GM12878 (cell line): ENCODE results near the gene ADRA2B. TPM values are rescaled to one million over a fixed set of nuclear protein-coding genes. Genes with fewer than 3 reads are reported as not detected.

Source experiments
- ATAC-seq: fragments of 200-7000 bp; cut with Tn5 transposase; 3 replicates; pipeline ENCODE4 v1.9.1; 2020; ENCODE audit warnings: mild to moderate bottlenecking, moderate library complexity
- BruUV-seq: library from RNA; stranded (reverse); fragments of 400-500 nt; replicated peaks from 2 replicates; lab custom pipeline; 2021; lab: Mats Ljungman, UMichigan
- CTCF ChIA-PET: fragments of 300-600 bp; sonication (Branson Sonifier 250); formaldehyde crosslinking; extraction: SDS; loops from one replicate; lab custom pipeline; 2021; ENCODE audit warnings: inconsistent platforms; lab: Yijun Ruan, JAX
- POLR2A ChIA-PET: fragments of 350-600 bp; formaldehyde crosslinking; extraction: SDS; loops from one replicate; lab custom pipeline; 2021; ENCODE audit warnings: inconsistent platforms; lab: Charles Lee
- RAD21 ChIA-PET: fragments of 300-600 bp; sonication (Branson Sonifier 250); formaldehyde crosslinking; loops from one replicate; lab custom pipeline; 2023; ENCODE audit warnings: antibody characterized with exemption; ENCODE audit not compliant: unreplicated experiment; lab: Charles Lee
- SMC1A ChIA-PET: fragments of 300-600 bp; sonication (Branson Sonifier 250); formaldehyde crosslinking; loops from one replicate; lab custom pipeline; 2023; ENCODE audit not compliant: unreplicated experiment, uncharacterized antibody; lab: Charles Lee
- DNase-seq: peaks from one replicate; pipeline ENCODE4 v3.0.0-alpha.2; 2011; ENCODE audit warnings: low read depth, low spot score
- FAIRE-seq: peaks from 3 replicates; lab custom pipeline; 2011; peaks lifted over from hg19 to GRCh38; lab: Jason Lieb, UNC
- H2AFZ ChIP-seq: 2 replicates; pipeline ENCODE4 v1.6.0; 2011; ENCODE audit warnings: low read depth, low read length, control low read depth; ENCODE audit not compliant: control insufficient read depth
- H3K27ac ChIP-seq: 2 replicates; pipeline ENCODE4 v1.5.1; 2011; ENCODE audit warnings: control low read depth; ENCODE audit not compliant: control insufficient read depth, insufficient read depth
- H3K27me3 ChIP-seq, 2 experiments: replicated peaks in 1 of 2; 2 replicates each; pipeline versions ENCODE4 v1.6.0 to v1.6.1; 2011; ENCODE audit warnings: low read length in 1 of 2; ENCODE audit not compliant: control insufficient read depth in 2 of 2, insufficient read depth in 2 of 2
- H3K36me3 ChIP-seq, 2 experiments: 2 replicates each; pipeline ENCODE4 v1.5.1; 2011; ENCODE audit warnings: low read length in 1 of 2; ENCODE audit not compliant: control insufficient read depth in 2 of 2, insufficient read depth in 2 of 2
- H3K4me1 ChIP-seq: 2 replicates; pipeline ENCODE4 v1.6.1; 2011; ENCODE audit warnings: mild to moderate bottlenecking, low read length, moderate library complexity, mixed read lengths; ENCODE audit not compliant: control insufficient read depth, insufficient read depth
- H3K4me2 ChIP-seq: 2 replicates; pipeline ENCODE4 v1.6.0; 2011; ENCODE audit warnings: control low read depth; ENCODE audit not compliant: control insufficient read depth, insufficient read depth
- H3K4me3 ChIP-seq: fragments of 200-600 bp; sonication (generic); 2 replicates; pipeline ENCODE4 v1.5.1; 2016
- H3K79me2 ChIP-seq: 2 replicates; pipeline ENCODE4 v1.6.0; 2011; ENCODE audit warnings: low read length; ENCODE audit not compliant: control insufficient read depth, insufficient read depth
- H3K9ac ChIP-seq: 2 replicates; pipeline ENCODE4 v1.8.0; 2011; ENCODE audit warnings: low read length, control low read depth, mixed read lengths; ENCODE audit not compliant: control insufficient read depth, insufficient read depth
- H3K9me3 ChIP-seq: replicated peaks from 3 replicates; pipeline ENCODE4 v1.5.1; 2011; ENCODE audit warnings: mild to moderate bottlenecking, low read length; ENCODE audit not compliant: control insufficient read depth, insufficient read depth
- H4K20me1 ChIP-seq: 2 replicates; pipeline ENCODE4 v1.6.0; 2011; ENCODE audit not compliant: control insufficient read depth, insufficient read depth
- CBFB ChIP-seq: IDR thresholded peaks from 2 replicates; pipeline ENCODE4 v1.6.1; 2016; ENCODE audit warnings: antibody characterized with exemption, low read depth
- EED ChIP-seq: sonication (generic); IDR thresholded peaks from 2 replicates; pipeline ENCODE4 v1.6.1; 2016; ENCODE audit warnings: antibody characterized with exemption, low read depth
- HDAC2 ChIP-seq: fragments of 200-600 bp; sonication (generic); IDR thresholded peaks from 2 replicates; pipeline ENCODE4 v1.6.1; 2017
- MYB ChIP-seq: fragments of 150-350 bp; IDR thresholded peaks from 2 replicates; pipeline ENCODE4 v1.6.1; 2014; ENCODE audit warnings: mild to moderate bottlenecking, low read depth, low read length, borderline replicate concordance
- PAX5 ChIP-seq: IDR thresholded peaks from 2 replicates; pipeline ENCODE4 v1.6.1; 2011; ENCODE audit warnings: low read depth, low read length, borderline replicate concordance
- RELA ChIP-seq: fragments of 450-650 bp; IDR thresholded peaks from 2 replicates; pipeline ENCODE4 v1.8.0; 2014; ENCODE audit warnings: borderline replicate concordance; ENCODE audit not compliant: partially characterized antibody
- RFX5 ChIP-seq: IDR thresholded peaks from 2 replicates; pipeline ENCODE4 v1.6.1; 2011; ENCODE audit warnings: low read depth, low read length, improper control_type of control experiment
- TBL1XR1 ChIP-seq: IDR thresholded peaks from 2 replicates; pipeline ENCODE4 v1.6.1; 2012; ENCODE audit warnings: low read depth, low read length, improper control_type of control experiment
- ZNF24 ChIP-seq: fragments of 450-650 bp; IDR thresholded peaks from 2 replicates; pipeline ENCODE4 v1.6.1; 2017; ENCODE audit warnings: antibody characterized with exemption, mild to moderate bottlenecking
- ZNF384 ChIP-seq: IDR thresholded peaks from 2 replicates; pipeline ENCODE4 v1.6.1; 2012; ENCODE audit warnings: low read depth, mild to moderate bottlenecking, low read length, improper control_type of control experiment, borderline replicate concordance
- WGBS: methylation state at CpG from one replicate; pipeline ENCODE4 v1.1.6; 2016; ENCODE audit warnings: low lambda C conversion rate; ENCODE audit not compliant: insufficient replicate concordance, insufficient coverage; ENCODE audit errors: missing lambda C conversion rate; 5-methylcytosine and 5-hydroxymethylcytosine counted together
- in situ Hi-C: fragments of 300-500 bp; cut with MboI; formaldehyde crosslinking; loops from 9 replicates; pipeline ENCODE4 v1.14.3; 2018; ENCODE audit warnings: mixed read lengths
- intact Hi-C: fragments of 100-400 bp; cut with micrococcal nuclease; formaldehyde crosslinking; loops from one replicate; pipeline ENCODE4 v1.14.2; 2022; ENCODE audit not compliant: unreplicated experiment
- polyA plus RNA-seq, 11 experiments: library from polyadenylated mRNA; depleted of rRNA in 4 of 11; unstranded in 6 of 11; stranded (reverse) in 5 of 11; fragments of >200 nt; fragmentation: Nextera tagmentation in 4 of 11; fragmentation: Illumina TruSeq in 1 of 11; extraction: Ambion mirVana in 4 of 11; extraction: Trizol in 1 of 11; gene quantifications; 1 replicate in 1 of 11; 2 replicates in 10 of 11; pipeline versions ENCODE4 v1.2.1 to v1.2.3, GENCODE V29; 2011 to 2016; ENCODE audit warnings: inconsistent platforms in 2 of 11, missing spikeins in 2 of 11, low read depth in 1 of 11
- total RNA-seq, 4 experiments: library from RNA; depleted of rRNA in 3 of 4; stranded (reverse); fragments of >200 nt in 3 of 4; fragmentation: Illumina TruSeq in 1 of 4; extraction: Trizol in 1 of 4; gene quantifications; 2 replicates each; pipeline versions ENCODE4 v1.2.1 to v1.2.3, GENCODE V29; 2013 to 2021

The ADRA2B gene
- total and polyA plus RNA-seq, 10 of the 15 experiments (the other 5 are each of a cell fraction or from before 2014, with no cell fraction given) = 0.01 to 0.10 (median 0.04) TPM; not detected in 6

DNA sequence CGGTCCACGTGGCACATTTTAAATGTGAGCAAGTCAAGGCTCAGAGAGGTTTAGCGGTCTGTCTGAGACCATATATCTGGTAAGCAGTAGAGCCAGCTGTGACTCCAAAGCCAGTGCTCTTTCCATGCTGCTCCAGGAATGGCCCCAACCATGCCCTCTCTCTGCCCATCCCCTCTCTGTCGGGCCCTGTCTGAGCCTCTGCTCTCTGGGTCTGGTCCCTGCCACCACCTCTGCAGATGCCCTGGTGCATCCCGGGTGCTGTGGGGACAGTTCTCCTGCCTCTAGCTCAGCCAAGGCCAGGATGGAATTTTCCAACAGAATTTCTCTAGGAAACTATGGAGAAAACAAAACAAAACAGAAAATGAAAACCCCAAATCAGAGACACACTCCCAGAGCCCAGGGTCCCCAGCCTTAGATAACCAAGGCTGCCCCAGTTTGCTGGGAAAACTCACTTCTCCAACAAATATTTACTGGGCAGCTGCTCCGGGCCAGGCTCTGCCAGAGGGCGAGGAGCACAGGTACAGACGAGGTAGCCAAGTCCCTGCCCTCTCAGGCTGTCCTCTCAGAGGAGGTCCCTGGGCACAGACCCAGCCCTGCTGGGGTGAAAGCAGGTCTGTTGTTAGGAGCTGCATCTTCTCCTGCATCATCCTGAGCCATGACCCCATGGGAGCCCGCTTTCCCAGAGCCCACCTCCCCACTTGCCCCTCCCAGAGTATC is 9.2 kb downstream of the ADRA2B start (continued):
- TF ChIP-seq TBL1XR1 = no peak
- TF ChIP-seq, all 136 proteins: peak for 0

DNA sequence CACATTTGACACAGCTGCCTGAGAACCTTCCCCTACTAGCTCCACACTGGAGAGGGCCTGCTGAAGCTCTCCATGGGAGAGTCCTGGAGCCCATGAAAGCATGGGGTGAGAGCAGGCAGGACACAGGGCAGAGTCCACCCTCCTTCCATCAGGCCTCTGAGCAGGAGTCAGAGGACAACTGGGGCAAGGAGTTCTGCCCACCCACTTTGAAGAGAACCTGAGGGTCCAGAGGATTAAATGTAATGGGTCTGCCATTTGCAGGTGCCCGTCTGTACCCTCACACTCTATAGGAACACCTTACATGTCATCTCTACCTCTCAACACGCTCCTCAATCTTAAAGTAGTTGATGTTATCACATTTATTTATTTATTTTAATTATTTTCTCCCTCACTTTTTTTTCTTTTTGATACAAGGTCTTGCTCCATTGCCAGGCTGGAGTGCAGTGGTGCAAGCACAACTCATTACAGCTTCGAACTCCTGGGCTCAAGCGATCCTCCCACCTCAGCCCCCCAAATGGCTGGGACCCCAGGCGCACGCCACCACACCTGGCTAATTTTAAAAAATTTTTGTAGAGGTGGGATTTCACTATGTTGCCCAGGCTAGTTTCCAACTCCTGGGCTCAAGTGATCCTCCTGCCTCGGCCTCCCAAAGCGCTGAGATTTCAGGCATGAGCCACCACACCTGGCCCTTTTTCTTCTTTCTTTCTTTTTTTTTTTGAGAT is 10.2 kb downstream of the ADRA2B start:
- no peak overlapping the region for H3K27ac ChIP-seq
- SMC1A ChIA-PET = no interaction called here
- H3K4me1 ChIP-seq = no peaks in the 10 kb centered on the region
- no peak overlapping the region for H2AFZ ChIP-seq
- no peak overlapping the region for H3K9ac ChIP-seq
- no peaks in the 10 kb centered on the region for H3K27me3 ChIP-seq
- in situ Hi-C loops (no loop called here), intact Hi-C loops (no loop called here)
- no peak overlapping the region for H3K4me2 ChIP-seq
- DNase-seq (no peak), FAIRE-seq (no peak), ATAC-seq (no peak)
- no peak overlapping the region for H3K4me3 ChIP-seq
- POLR2A ChIA-PET = interaction anchor here (0.6 kb wide), 1 partner anchor 10 kb away, joined by 4 read pairs; no protein-coding TSS in a partner anchor
- RAD21 ChIA-PET = no interaction called here
- no TSS peak for BruUV-seq
- no peaks in the 10 kb centered on the region for H4K20me1 ChIP-seq
- no peak for TF ChIP-seq ZNF384
- TF ChIP-seq ZNF24 = no peak
- no peak for TF ChIP-seq HDAC2
- TF ChIP-seq PAX5 = no peak
- TF ChIP-seq CBFB = no peak
- TF ChIP-seq RELA = no peak
- no peak for TF ChIP-seq MYB
- TF ChIP-seq EED = no peak
- no peak for TF ChIP-seq RFX5
- no peaks in the 10 kb centered on the region for H3K79me2 ChIP-seq
- CTCF ChIA-PET = no interaction called here
- peaks cover 4% of the 10 kb centered on the region; the same call in 2 of the 3 replicates for H3K9me3 ChIP-seq
- 62% methylated on average over 8 of the region's 8 CpGs for WGBS
- no peaks in the 10 kb centered on the region for H3K36me3 ChIP-seq
